Ascending aorta (tissue), 2 donors: ENCODE measurements around the gene ALOXE3. TPM values are rescaled to one million over a fixed set of nuclear protein-coding genes. Genes with fewer than 3 reads are reported as not detected.
A peak's percentile ranks its signal among the peaks of the same experiment; 100 is the strongest.

ENCODE experiments used
- DNase-seq, 2 donors: peaks; one replicate each; pipeline ENCODE4 v3.0.0-alpha.2; 2019; ENCODE audit warnings: low spot score in 2 of 2
- H3K27ac ChIP-seq, 2 donors: fragments of 200-600 bp; sonication (generic); one replicate each; pipeline ENCODE4 v1.5.1; 2016 to 2017; ENCODE audit warnings: mild to moderate bottlenecking in 1 of 2
- H3K27me3 ChIP-seq: fragments of 200-600 bp; sonication (generic); one replicate; pipeline ENCODE4 v1.5.1; 2017
- H3K36me3 ChIP-seq, 2 donors: fragments of 200-600 bp; sonication (generic); one replicate each; pipeline ENCODE4 v1.5.1; 2016
- H3K4me1 ChIP-seq, 2 donors: fragments of 200-600 bp; sonication (generic); one replicate each; pipeline ENCODE4 v1.5.1; 2016 to 2017; ENCODE audit warnings: mild to moderate bottlenecking in 1 of 2
- H3K4me3 ChIP-seq, 2 donors: fragments of 200-600 bp; sonication (generic); one replicate each; pipeline ENCODE4 v1.5.1; 2016 to 2017; ENCODE audit warnings: mild to moderate bottlenecking in 1 of 2
- H3K9me3 ChIP-seq, 2 donors: fragments of 200-600 bp; sonication (generic); one replicate each; pipeline ENCODE4 v1.5.1; 2016
- intact Hi-C: fragments of 100-400 bp; cut with DNase I; formaldehyde crosslinking; loops from one replicate; pipeline ENCODE4 v1.15.1; 2023
- total RNA-seq: library from RNA; depleted of rRNA; stranded (reverse); fragments of >200 nt; gene quantifications from one replicate; pipeline ENCODE4 v1.1.0, GENCODE V29; 2016
- TF ChIP-seq, protein P1 (sequence below), 3 experiments: fragments of 200-600 bp in 2 of 3; fragments of 450-650 bp in 1 of 3; sonication (generic) in 2 of 3; IDR thresholded peaks; one replicate each; pipeline ENCODE4 v1.5.1; 2016 to 2019; ENCODE audit warnings: antibody characterized with exemption in 3 of 3, mild to moderate bottlenecking in 1 of 3, moderate library complexity in 1 of 3

The ALOXE3 gene
- total RNA-seq, 1 donor from 2014 or later: not detected

- Histone ChIP-seq H3K27ac (peak overlapping the region in 1 of 2 donors; percentile 15), H3K9me3 (no peaks in the 10 kb centered on the region), H3K4me1 (no peaks in the 10 kb centered on the region), H3K4me3 (no peak overlapping the region), H3K27me3 (peaks cover 4% of the 10 kb centered on the region), H3K36me3 (no peaks in the 10 kb centered on the region)
- DNase-seq: peak; percentile 48 to 78
- intact Hi-C loops: loop anchor here (5.0 to 10.0 kb wide), 2 partner anchors 144 to 232 kb away; no protein-coding TSS in a partner anchor
- TF ChIP-seq, protein P1, sequence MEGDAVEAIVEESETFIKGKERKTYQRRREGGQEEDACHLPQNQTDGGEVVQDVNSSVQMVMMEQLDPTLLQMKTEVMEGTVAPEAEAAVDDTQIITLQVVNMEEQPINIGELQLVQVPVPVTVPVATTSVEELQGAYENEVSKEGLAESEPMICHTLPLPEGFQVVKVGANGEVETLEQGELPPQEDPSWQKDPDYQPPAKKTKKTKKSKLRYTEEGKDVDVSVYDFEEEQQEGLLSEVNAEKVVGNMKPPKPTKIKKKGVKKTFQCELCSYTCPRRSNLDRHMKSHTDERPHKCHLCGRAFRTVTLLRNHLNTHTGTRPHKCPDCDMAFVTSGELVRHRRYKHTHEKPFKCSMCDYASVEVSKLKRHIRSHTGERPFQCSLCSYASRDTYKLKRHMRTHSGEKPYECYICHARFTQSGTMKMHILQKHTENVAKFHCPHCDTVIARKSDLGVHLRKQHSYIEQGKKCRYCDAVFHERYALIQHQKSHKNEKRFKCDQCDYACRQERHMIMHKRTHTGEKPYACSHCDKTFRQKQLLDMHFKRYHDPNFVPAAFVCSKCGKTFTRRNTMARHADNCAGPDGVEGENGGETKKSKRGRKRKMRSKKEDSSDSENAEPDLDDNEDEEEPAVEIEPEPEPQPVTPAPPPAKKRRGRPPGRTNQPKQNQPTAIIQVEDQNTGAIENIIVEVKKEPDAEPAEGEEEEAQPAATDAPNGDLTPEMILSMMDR (IDR thresholded peaks at IDR 0.05): no peak
Observed at GRCh38 chr17:8056232-8056975, 61.9 kb downstream of the ALOXE3 start.

GRCh38 chr17:8055851-8056231 lies 62.5 kb downstream of the ALOXE3 start:
- Histone ChIP-seq H3K4me3 (no peak overlapping the region), H3K27me3 (peaks cover 4% of the 10 kb centered on the region), H3K36me3 (no peaks in the 10 kb centered on the region), H3K9me3 (no peaks in the 10 kb centered on the region), H3K4me1 (no peaks in the 10 kb centered on the region), H3K27ac (peak overlapping the region in 1 of 2 donors; percentile 15)
- intact Hi-C loops: loop anchor here (5.0 to 10.0 kb wide), 2 partner anchors 144 to 231 kb away; no protein-coding TSS in a partner anchor
- TF ChIP-seq, protein P1 (IDR thresholded peaks at IDR 0.05): no peak
- no peak for DNase-seq

- Histone ChIP-seq H3K4me1 (no peaks in the 10 kb centered on the region), H3K27me3 (no peaks in the 10 kb centered on the region), H3K27ac (no peak overlapping the region), H3K36me3 (no peaks in the 10 kb centered on the region), H3K9me3 (no peaks in the 10 kb centered on the region), H3K4me3 (no peak overlapping the region)
- no peak for DNase-seq
- intact Hi-C loops: loop anchor here (10.0 kb wide), 1 partner anchor 229 kb away; no protein-coding TSS in a partner anchor
- TF ChIP-seq, protein P1 (IDR thresholded peaks at IDR 0.05): no peak
Observed at GRCh38 chr17:8053600-8053999, 64.7 kb downstream of the ALOXE3 start.

DNA sequence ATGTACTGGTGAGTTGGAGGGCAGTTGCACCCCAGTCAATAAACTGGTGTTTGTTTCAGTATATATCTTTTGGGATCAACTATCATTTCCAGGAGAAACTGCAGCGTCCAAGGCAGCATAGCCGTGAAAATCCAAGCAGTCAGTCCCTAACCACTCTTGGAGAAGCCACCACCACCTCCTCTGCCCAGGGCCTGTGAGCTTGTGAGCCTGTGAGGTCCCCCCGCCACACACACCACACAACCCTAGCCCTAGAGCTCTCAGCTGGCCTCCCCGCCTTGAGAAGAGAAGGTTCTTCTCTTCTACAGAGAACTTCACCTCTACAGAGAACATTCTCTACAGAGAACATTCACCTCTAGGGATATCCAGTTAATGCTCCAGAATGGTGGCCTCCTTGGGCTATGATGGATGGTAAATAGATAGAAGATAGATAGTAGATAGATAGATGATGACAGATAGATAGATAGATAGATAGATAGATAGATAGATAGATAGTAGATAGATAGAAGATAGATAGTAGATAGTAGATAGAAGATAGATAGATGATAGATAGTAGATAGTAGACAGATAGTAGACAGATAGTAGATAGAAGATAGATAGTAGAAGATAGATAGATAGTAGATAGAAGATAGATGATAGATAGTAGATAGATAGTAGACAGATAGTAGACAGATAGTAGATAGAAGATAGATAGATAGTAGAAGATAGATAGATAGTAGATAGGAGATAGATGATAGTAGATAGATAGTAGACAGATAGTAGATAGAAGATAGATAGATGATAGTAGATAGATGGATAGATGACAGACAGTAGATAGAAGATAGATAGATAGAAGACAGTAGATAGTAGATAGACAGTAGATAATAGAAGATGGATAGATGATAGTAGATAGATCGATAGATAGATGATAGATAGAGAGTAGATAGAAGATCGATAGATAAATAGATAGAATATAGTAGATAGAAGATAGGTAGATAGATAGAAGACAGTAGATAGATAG lies 65.8 kb downstream of the ALOXE3 start:
- DNase-seq: no peak
- intact Hi-C loops: loop anchor here (10.0 kb wide), 1 partner anchor 228 kb away; no protein-coding TSS in a partner anchor

GRCh38 chr17:8051831-8052230 lies 66.5 kb downstream of the ALOXE3 start:
- TF ChIP-seq, protein P1 (IDR thresholded peaks at IDR 0.05): no peak
- intact Hi-C loops: loop anchor here (10.0 kb wide), 1 partner anchor 227 kb away; no protein-coding TSS in a partner anchor
- no peak overlapping the region for H3K27ac ChIP-seq

More for the DNA sequence above, 65.8 kb downstream of the ALOXE3 start:
- Histone ChIP-seq H3K4me3 (no peak overlapping the region), H3K27ac (no peak overlapping the region), H3K36me3 (no peaks in the 10 kb centered on the region), H3K9me3 (no peaks in the 10 kb centered on the region), H3K4me1 (no peaks in the 10 kb centered on the region), H3K27me3 (no peaks in the 10 kb centered on the region)
- TF ChIP-seq, protein P1 (IDR thresholded peaks at IDR 0.05): no peak

More at GRCh38 chr17:8051831-8052230, 66.5 kb downstream of the ALOXE3 start:
- Histone ChIP-seq H3K9me3 (no peaks in the 10 kb centered on the region), H3K36me3 (no peaks in the 10 kb centered on the region), H3K27me3 (no peaks in the 10 kb centered on the region), H3K4me3 (no peak overlapping the region), H3K4me1 (no peaks in the 10 kb centered on the region)
- no peak for DNase-seq
